Measurements from ENCODE around the gene TRIM59.

Gene TRIM59

GRCh38 chr3:160445854-160446253 is 3.7 kb downstream of the TRIM59 start:
- 91 to 100% methylated on average over 1 of the region's 1 CpG for WGBS, 2 experiments
- Histone ChIP-seq H3K27ac (ENCODE audit: insufficient read depth, low read depth, low read length, poor library complexity, severe bottlenecking) (no peak overlapping the region), H3K4me1 (ENCODE audit: control insufficient read depth, insufficient read depth, low read length) (no peaks in the 10 kb centered on the region), H3K9me3 (ENCODE audit: control insufficient read depth, low read length) (no peaks in the 10 kb centered on the region), H3K36me3 (ENCODE audit: control insufficient read depth, insufficient read depth, low read length) (peaks cover 12% of the 10 kb centered on the region), H3K4me3 (ENCODE audit: insufficient read depth, low read depth, low read length) (no peak overlapping the region), H3K27me3 (ENCODE audit: control insufficient read depth, insufficient read depth, low read length, poor library complexity, severe bottlenecking) (peaks cover 4% of the 10 kb centered on the region)

- H3K27ac ChIP-seq (ENCODE audit: insufficient read depth, low read depth, low read length, poor library complexity, severe bottlenecking), result no peak overlapping the region
- no peaks in the 10 kb centered on the region for H3K9me3 ChIP-seq (ENCODE audit: control insufficient read depth, low read length)
- no peak overlapping the region for H3K4me3 ChIP-seq (ENCODE audit: insufficient read depth, low read depth, low read length)
- WGBS, 2 experiments, result 91 to 94% methylated on average over 1 of the region's 1 CpG
- H3K4me1 ChIP-seq (ENCODE audit: control insufficient read depth, insufficient read depth, low read length), result no peaks in the 10 kb centered on the region
- peaks cover 12% of the 10 kb centered on the region for H3K36me3 ChIP-seq (ENCODE audit: control insufficient read depth, insufficient read depth, low read length)
- no peaks in the 10 kb centered on the region for H3K27me3 ChIP-seq (ENCODE audit: control insufficient read depth, insufficient read depth, low read length, poor library complexity, severe bottlenecking)
Observed at GRCh38 chr3:160444411-160444810, 5.2 kb downstream of the TRIM59 start.

GRCh38 chr3:160440687-160441086 is 8.9 kb downstream of the TRIM59 start:
- Histone ChIP-seq H3K4me3 (ENCODE audit: insufficient read depth, low read depth, low read length) (no peak overlapping the region), H3K27me3 (ENCODE audit: control insufficient read depth, insufficient read depth, low read length, poor library complexity, severe bottlenecking) (no peaks in the 10 kb centered on the region), H3K4me1 (ENCODE audit: control insufficient read depth, insufficient read depth, low read length) (no peaks in the 10 kb centered on the region), H3K9me3 (ENCODE audit: control insufficient read depth, low read length) (no peaks in the 10 kb centered on the region), H3K27ac (ENCODE audit: insufficient read depth, low read depth, low read length, poor library complexity, severe bottlenecking) (no peak overlapping the region), H3K36me3 (ENCODE audit: control insufficient read depth, insufficient read depth, low read length) (peaks cover 19% of the 10 kb centered on the region)
- WGBS, 2 experiments, result 91% methylated on average over 7 of the region's 7 CpGs

- no peaks in the 10 kb centered on the region for H3K9me3 ChIP-seq (ENCODE audit: control insufficient read depth, low read length)
- H3K4me1 ChIP-seq (ENCODE audit: control insufficient read depth, insufficient read depth, low read length), result no peaks in the 10 kb centered on the region
- no peak overlapping the region for H3K4me3 ChIP-seq (ENCODE audit: insufficient read depth, low read depth, low read length)
- no peaks in the 10 kb centered on the region for H3K27me3 ChIP-seq (ENCODE audit: control insufficient read depth, insufficient read depth, low read length, poor library complexity, severe bottlenecking)
- WGBS, 2 experiments, result 90 to 95% methylated on average over 5 of the region's 5 CpGs
- H3K36me3 ChIP-seq (ENCODE audit: control insufficient read depth, insufficient read depth, low read length), result peaks cover 19% of the 10 kb centered on the region
- H3K27ac ChIP-seq (ENCODE audit: insufficient read depth, low read depth, low read length, poor library complexity, severe bottlenecking), result no peak overlapping the region
Observed at GRCh38 chr3:160437083-160437455, 12.5 kb downstream of the TRIM59 start.

GRCh38 chr3:160435747-160436146 is 13.8 kb downstream of the TRIM59 start:
- Histone ChIP-seq H3K4me1 (ENCODE audit: control insufficient read depth, insufficient read depth, low read length) (no peaks in the 10 kb centered on the region), H3K9me3 (ENCODE audit: control insufficient read depth, low read length) (no peaks in the 10 kb centered on the region), H3K27ac (ENCODE audit: insufficient read depth, low read depth, low read length, poor library complexity, severe bottlenecking) (no peak overlapping the region), H3K4me3 (ENCODE audit: insufficient read depth, low read depth, low read length) (no peak overlapping the region), H3K27me3 (ENCODE audit: control insufficient read depth, insufficient read depth, low read length, poor library complexity, severe bottlenecking) (no peaks in the 10 kb centered on the region), H3K36me3 (ENCODE audit: control insufficient read depth, insufficient read depth, low read length) (peaks cover 30% of the 10 kb centered on the region)
- 100% methylated on average over 1 of the region's 1 CpG; no CpG with 5 or more reads in 1 of the 2 experiments for WGBS, 2 experiments

- no peaks in the 10 kb centered on the region for H3K4me1 ChIP-seq (ENCODE audit: control insufficient read depth, insufficient read depth, low read length)
- H3K27ac ChIP-seq (ENCODE audit: insufficient read depth, low read depth, low read length, poor library complexity, severe bottlenecking), result no peak overlapping the region
- H3K9me3 ChIP-seq (ENCODE audit: control insufficient read depth, low read length), result no peaks in the 10 kb centered on the region
- peaks cover 30% of the 10 kb centered on the region for H3K36me3 ChIP-seq (ENCODE audit: control insufficient read depth, insufficient read depth, low read length)
- no peaks in the 10 kb centered on the region for H3K27me3 ChIP-seq (ENCODE audit: control insufficient read depth, insufficient read depth, low read length, poor library complexity, severe bottlenecking)
- no peak overlapping the region for H3K4me3 ChIP-seq (ENCODE audit: insufficient read depth, low read depth, low read length)
- WGBS, 2 experiments, result 84 to 93% methylated on average over 2 of the region's 2 CpGs
Observed at GRCh38 chr3:160435095-160435494, 14.5 kb downstream of the TRIM59 start.

- no peaks in the 10 kb centered on the region for H3K9me3 ChIP-seq (ENCODE audit: control insufficient read depth, low read length)
- 90 to 100% methylated on average over 2 of the region's 2 CpGs for WGBS, 2 experiments
- H3K27me3 ChIP-seq (ENCODE audit: control insufficient read depth, insufficient read depth, low read length, poor library complexity, severe bottlenecking), result no peaks in the 10 kb centered on the region
- no peaks in the 10 kb centered on the region for H3K4me1 ChIP-seq (ENCODE audit: control insufficient read depth, insufficient read depth, low read length)
- peaks cover 33% of the 10 kb centered on the region for H3K36me3 ChIP-seq (ENCODE audit: control insufficient read depth, insufficient read depth, low read length)
- no peak overlapping the region for H3K27ac ChIP-seq (ENCODE audit: insufficient read depth, low read depth, low read length, poor library complexity, severe bottlenecking)
- H3K4me3 ChIP-seq (ENCODE audit: insufficient read depth, low read depth, low read length), result no peak overlapping the region
Observed at GRCh38 chr3:160434071-160434470, 15.5 kb downstream of the TRIM59 start.

GRCh38 chr3:160427832-160428424 is 21.7 kb downstream of the TRIM59 start:
- Histone ChIP-seq H3K4me3 (ENCODE audit: insufficient read depth, low read depth, low read length) (no peak overlapping the region), H3K9me3 (ENCODE audit: control insufficient read depth, low read length) (no peaks in the 10 kb centered on the region), H3K27ac (ENCODE audit: insufficient read depth, low read depth, low read length, poor library complexity, severe bottlenecking) (no peak overlapping the region), H3K27me3 (ENCODE audit: control insufficient read depth, insufficient read depth, low read length, poor library complexity, severe bottlenecking) (no peaks in the 10 kb centered on the region), H3K36me3 (ENCODE audit: control insufficient read depth, insufficient read depth, low read length) (peaks cover 50% of the 10 kb centered on the region), H3K4me1 (ENCODE audit: control insufficient read depth, insufficient read depth, low read length) (no peaks in the 10 kb centered on the region)
- 94 to 96% methylated on average over 9 to 11 of the region's 11 CpGs for WGBS, 2 experiments

- peaks cover 72% of the 10 kb centered on the region for H3K36me3 ChIP-seq (ENCODE audit: control insufficient read depth, insufficient read depth, low read length)
Observed at GRCh38 chr3:160417311-160417710, 32.3 kb downstream of the TRIM59 start.

GRCh38 chr3:160413613-160414248 is 35.9 kb downstream of the TRIM59 start:
- Histone ChIP-seq H3K27me3 (ENCODE audit: control insufficient read depth, insufficient read depth, low read length, poor library complexity, severe bottlenecking) (no peaks in the 10 kb centered on the region), H3K9me3 (ENCODE audit: control insufficient read depth, low read length) (no peaks in the 10 kb centered on the region), H3K4me3 (ENCODE audit: insufficient read depth, low read depth, low read length) (no peak overlapping the region), H3K4me1 (ENCODE audit: control insufficient read depth, insufficient read depth, low read length) (no peaks in the 10 kb centered on the region), H3K36me3 (ENCODE audit: control insufficient read depth, insufficient read depth, low read length) (peaks cover 50% of the 10 kb centered on the region), H3K27ac (ENCODE audit: insufficient read depth, low read depth, low read length, poor library complexity, severe bottlenecking) (no peak overlapping the region)
- WGBS, 2 experiments, result 12 to 19% methylated on average over 2 of the region's 3 CpGs

More at GRCh38 chr3:160417311-160417710, 32.3 kb downstream of the TRIM59 start:
- H3K27me3 ChIP-seq (ENCODE audit: control insufficient read depth, insufficient read depth, low read length, poor library complexity, severe bottlenecking), result no peaks in the 10 kb centered on the region
- WGBS, 2 experiments, result 68 to 70% methylated on average over 3 of the region's 3 CpGs
- H3K9me3 ChIP-seq (ENCODE audit: control insufficient read depth, low read length), result no peaks in the 10 kb centered on the region
- H3K4me3 ChIP-seq (ENCODE audit: insufficient read depth, low read depth, low read length), result no peak overlapping the region
- no peaks in the 10 kb centered on the region for H3K4me1 ChIP-seq (ENCODE audit: control insufficient read depth, insufficient read depth, low read length)
- H3K27ac ChIP-seq (ENCODE audit: insufficient read depth, low read depth, low read length, poor library complexity, severe bottlenecking), result no peak overlapping the region

All from ectodermal cell (in vitro differentiated cells).